ENCODE data around the gene C4orf50.

C4orf50 gene

GRCh38 chr4:5899881-5900280 is 118.3 kb downstream of the C4orf50 start:
- Histone ChIP-seq H3K27me3 (ENCODE audit: control insufficient read depth in 1 of 2, insufficient read depth in 2 of 2, low read length in 2 of 2) (peaks cover 26 to 34% of the 10 kb centered on the region in 2 donors), H3K4me1 (ENCODE audit: control insufficient read depth, insufficient read depth, low read length) (peaks cover 2% of the 10 kb centered on the region), H3K36me3 (ENCODE audit: control insufficient read depth in 2 of 2, insufficient read depth in 2 of 2, low read length in 2 of 2) (no peaks in the 10 kb centered on the region), H3K4me3 (ENCODE audit: low read length in 2 of 2) (no peak overlapping the region), H3K9ac (ENCODE audit: low read length in 2 of 2) (no peak overlapping the region), H3K27ac (ENCODE audit: low read length) (no peak overlapping the region), H3K9me3 (ENCODE audit: control insufficient read depth in 2 of 2, low read length in 2 of 2) (peaks cover 3 to 5% of the 10 kb centered on the region in 2 donors)

- Histone ChIP-seq H3K4me3 (ENCODE audit: low read length in 2 of 2) (no peak overlapping the region), H3K27me3 (ENCODE audit: control insufficient read depth in 1 of 2, insufficient read depth in 2 of 2, low read length in 2 of 2) (peaks cover 27 to 36% of the 10 kb centered on the region in 2 donors), H3K9ac (ENCODE audit: low read length in 2 of 2) (no peak overlapping the region), H3K27ac (ENCODE audit: low read length) (no peak overlapping the region), H3K9me3 (ENCODE audit: control insufficient read depth in 2 of 2, low read length in 2 of 2) (peaks cover 3 to 5% of the 10 kb centered on the region in 2 donors), H3K36me3 (ENCODE audit: control insufficient read depth in 2 of 2, insufficient read depth in 2 of 2, low read length in 2 of 2) (no peaks in the 10 kb centered on the region), H3K4me1 (ENCODE audit: control insufficient read depth, insufficient read depth, low read length) (peaks cover 2% of the 10 kb centered on the region)
Measured at GRCh38 chr4:5899396-5899795, 118.8 kb downstream of the C4orf50 start.

GRCh38 chr4:5897674-5898073 is 120.6 kb downstream of the C4orf50 start:
- peaks cover 2% of the 10 kb centered on the region for H3K4me1 ChIP-seq (ENCODE audit: control insufficient read depth, insufficient read depth, low read length)
- H3K27me3 ChIP-seq (ENCODE audit: control insufficient read depth in 1 of 2, insufficient read depth in 2 of 2, low read length in 2 of 2) = peaks cover 37 to 45% of the 10 kb centered on the region in 2 donors
- no peak overlapping the region for H3K9ac ChIP-seq (ENCODE audit: low read length in 2 of 2)
- no peaks in the 10 kb centered on the region for H3K36me3 ChIP-seq (ENCODE audit: control insufficient read depth in 2 of 2, insufficient read depth in 2 of 2, low read length in 2 of 2)
- no peak overlapping the region for H3K4me3 ChIP-seq (ENCODE audit: low read length in 2 of 2)
- H3K27ac ChIP-seq (ENCODE audit: low read length) = no peak overlapping the region
- H3K9me3 ChIP-seq (ENCODE audit: control insufficient read depth in 2 of 2, low read length in 2 of 2) = peaks cover 3 to 5% of the 10 kb centered on the region in 2 donors

- Histone ChIP-seq H3K9ac (ENCODE audit: low read length in 2 of 2) (no peak overlapping the region), H3K36me3 (ENCODE audit: control insufficient read depth in 2 of 2, insufficient read depth in 2 of 2, low read length in 2 of 2) (no peaks in the 10 kb centered on the region), H3K27me3 (ENCODE audit: control insufficient read depth in 1 of 2, insufficient read depth in 2 of 2, low read length in 2 of 2) (peaks cover 51 to 55% of the 10 kb centered on the region in 2 donors), H3K27ac (ENCODE audit: low read length) (no peak overlapping the region), H3K4me1 (ENCODE audit: control insufficient read depth, insufficient read depth, low read length) (peaks cover 4% of the 10 kb centered on the region), H3K4me3 (ENCODE audit: low read length in 2 of 2) (no peak overlapping the region), H3K9me3 (ENCODE audit: control insufficient read depth in 2 of 2, low read length in 2 of 2) (peaks cover 3 to 5% of the 10 kb centered on the region in 2 donors)
Measured at GRCh38 chr4:5895287-5895686, 122.9 kb downstream of the C4orf50 start.

- H3K9ac ChIP-seq (ENCODE audit: low read length in 2 of 2) = no peak overlapping the region
- H3K27me3 ChIP-seq (ENCODE audit: control insufficient read depth in 1 of 2, insufficient read depth in 2 of 2, low read length in 2 of 2) = peaks cover 61 to 65% of the 10 kb centered on the region in 2 donors
- H3K4me1 ChIP-seq (ENCODE audit: control insufficient read depth, insufficient read depth, low read length) = peaks cover 9% of the 10 kb centered on the region
- peaks cover 3 to 5% of the 10 kb centered on the region in 2 donors for H3K9me3 ChIP-seq (ENCODE audit: control insufficient read depth in 2 of 2, low read length in 2 of 2)
- H3K27ac ChIP-seq (ENCODE audit: low read length) = no peak overlapping the region
- H3K36me3 ChIP-seq (ENCODE audit: control insufficient read depth in 2 of 2, insufficient read depth in 2 of 2, low read length in 2 of 2) = no peaks in the 10 kb centered on the region
- H3K4me3 ChIP-seq (ENCODE audit: low read length in 2 of 2) = no peak overlapping the region
Measured at GRCh38 chr4:5894266-5894665, 124.0 kb downstream of the C4orf50 start.

- Histone ChIP-seq H3K36me3 (ENCODE audit: control insufficient read depth in 2 of 2, insufficient read depth in 2 of 2, low read length in 2 of 2) (no peaks in the 10 kb centered on the region), H3K9me3 (ENCODE audit: control insufficient read depth in 2 of 2, low read length in 2 of 2) (peaks cover 3 to 5% of the 10 kb centered on the region in 2 donors), H3K9ac (ENCODE audit: low read length in 2 of 2) (no peak overlapping the region), H3K4me3 (ENCODE audit: low read length in 2 of 2) (peak overlapping the region in 1 of 2 donors; percentile 40), H3K27me3 (ENCODE audit: control insufficient read depth in 1 of 2, insufficient read depth in 2 of 2, low read length in 2 of 2) (peaks cover 68 to 71% of the 10 kb centered on the region in 2 donors), H3K27ac (ENCODE audit: low read length) (no peak overlapping the region), H3K4me1 (ENCODE audit: control insufficient read depth, insufficient read depth, low read length) (peaks cover 9% of the 10 kb centered on the region)
Measured at GRCh38 chr4:5893591-5893990, 124.6 kb downstream of the C4orf50 start.

GRCh38 chr4:5893004-5893580 is 125.1 kb downstream of the C4orf50 start, which contains the start of gene CRMP1:
TSS of gene CRMP1 (minus strand) at chr4:5893086. CDS start at chr4:5892969, 117 bp downstream.
- peaks cover 68 to 71% of the 10 kb centered on the region in 2 donors for H3K27me3 ChIP-seq (ENCODE audit: control insufficient read depth in 1 of 2, insufficient read depth in 2 of 2, low read length in 2 of 2)
- peak within 1 kb of the TSS; percentile 40 to 44 for H3K4me3 ChIP-seq (ENCODE audit: low read length in 2 of 2)
- H3K9ac ChIP-seq (ENCODE audit: low read length in 2 of 2) = no peak within 1 kb of the TSS
- H3K36me3 ChIP-seq (ENCODE audit: control insufficient read depth in 2 of 2, insufficient read depth in 2 of 2, low read length in 2 of 2) = no peaks in the 10 kb centered on the region
- no peak within 1 kb of the TSS for H3K27ac ChIP-seq (ENCODE audit: low read length)
- H3K4me1 ChIP-seq (ENCODE audit: control insufficient read depth, insufficient read depth, low read length) = peaks cover 10% of the 10 kb centered on the region
- peaks cover 3 to 5% of the 10 kb centered on the region in 2 donors for H3K9me3 ChIP-seq (ENCODE audit: control insufficient read depth in 2 of 2, low read length in 2 of 2)

GRCh38 chr4:5892323-5893003 is 125.8 kb downstream of the C4orf50 start:
- no peak overlapping the region for H3K9ac ChIP-seq (ENCODE audit: low read length in 2 of 2)
- H3K36me3 ChIP-seq (ENCODE audit: control insufficient read depth in 2 of 2, insufficient read depth in 2 of 2, low read length in 2 of 2) = no peaks in the 10 kb centered on the region
- peaks cover 13% of the 10 kb centered on the region for H3K4me1 ChIP-seq (ENCODE audit: control insufficient read depth, insufficient read depth, low read length)
- no peak overlapping the region for H3K27ac ChIP-seq (ENCODE audit: low read length)
- peaks cover 66 to 78% of the 10 kb centered on the region in 2 donors for H3K27me3 ChIP-seq (ENCODE audit: control insufficient read depth in 1 of 2, insufficient read depth in 2 of 2, low read length in 2 of 2)
- peaks cover 3 to 5% of the 10 kb centered on the region in 2 donors for H3K9me3 ChIP-seq (ENCODE audit: control insufficient read depth in 2 of 2, low read length in 2 of 2)
- peak overlapping the region in 1 of 2 donors; percentile 22 for H3K4me3 ChIP-seq (ENCODE audit: low read length in 2 of 2)

- no peak overlapping the region for H3K27ac ChIP-seq (ENCODE audit: low read length)
- peaks cover under 1% of the 10 kb centered on the region in 2 donors for H3K9me3 ChIP-seq (ENCODE audit: control insufficient read depth in 2 of 2, low read length in 2 of 2)
- peaks cover 17% of the 10 kb centered on the region for H3K4me1 ChIP-seq (ENCODE audit: control insufficient read depth, insufficient read depth, low read length)
- no peak overlapping the region for H3K4me3 ChIP-seq (ENCODE audit: low read length in 2 of 2)
- H3K36me3 ChIP-seq (ENCODE audit: control insufficient read depth in 2 of 2, insufficient read depth in 2 of 2, low read length in 2 of 2) = no peaks in the 10 kb centered on the region
- H3K9ac ChIP-seq (ENCODE audit: low read length in 2 of 2) = no peak overlapping the region
- peaks cover 67 to 82% of the 10 kb centered on the region in 2 donors for H3K27me3 ChIP-seq (ENCODE audit: control insufficient read depth in 1 of 2, insufficient read depth in 2 of 2, low read length in 2 of 2)
Measured at GRCh38 chr4:5891563-5892322, 126.5 kb downstream of the C4orf50 start.

GRCh38 chr4:5890063-5890727 is 128.0 kb downstream of the C4orf50 start:
- H3K9me3 ChIP-seq (ENCODE audit: control insufficient read depth in 2 of 2, low read length in 2 of 2) = no peaks in the 10 kb centered on the region
- peaks cover 64 to 78% of the 10 kb centered on the region in 2 donors for H3K27me3 ChIP-seq (ENCODE audit: control insufficient read depth in 1 of 2, insufficient read depth in 2 of 2, low read length in 2 of 2)
- no peak overlapping the region for H3K4me3 ChIP-seq (ENCODE audit: low read length in 2 of 2)
- H3K27ac ChIP-seq (ENCODE audit: low read length) = no peak overlapping the region
- no peak overlapping the region for H3K9ac ChIP-seq (ENCODE audit: low read length in 2 of 2)
- peaks cover 17% of the 10 kb centered on the region for H3K4me1 ChIP-seq (ENCODE audit: control insufficient read depth, insufficient read depth, low read length)
- H3K36me3 ChIP-seq (ENCODE audit: control insufficient read depth in 2 of 2, insufficient read depth in 2 of 2, low read length in 2 of 2) = no peaks in the 10 kb centered on the region

Data from stomach smooth muscle (tissue), 2 donors.